K562 (cell line): Measurements from ENCODE around the gene CACNA2D4. TPM values are rescaled to one million over a fixed set of nuclear protein-coding genes. Genes with fewer than 3 reads are reported as not detected.

ENCODE experiments used
- ATAC-seq: fragments of 200-7000 bp; cut with Tn5 transposase; 3 replicates; pipeline ENCODE4 v1.9.1; 2020; ENCODE audit warnings: moderate library complexity
- BruUV-seq: library from RNA; stranded (reverse); fragments of 400-500 nt; replicated peaks from 2 replicates; lab custom pipeline; 2021; lab: Mats Ljungman, UMichigan
- CTCF ChIA-PET: fragments of 300-600 bp; formaldehyde crosslinking; extraction: SDS; loops from one replicate; lab custom pipeline; 2021; ENCODE audit warnings: low intra/inter-chr PET ratio; lab: Yijun Ruan, JAX
- POLR2A ChIA-PET: fragments of 300-600, 350-650 bp; sonication (Branson Sonifier 250); formaldehyde crosslinking; extraction: SDS; loops from one replicate; lab custom pipeline; 2021; ENCODE audit warnings: antibody characterized with exemption, inconsistent platforms; lab: Yijun Ruan, JAX
- DNase-seq, 4 experiments: peaks; one replicate each; pipeline versions ENCODE4 v3.0.0 to v3.0.0-alpha.2; 2011 to 2018; ENCODE audit warnings: low spot score in 3 of 4, mixed read lengths in 3 of 4; ENCODE audit errors: extremely low read depth in 1 of 4
- FAIRE-seq: peaks from 2 replicates; lab custom pipeline; 2011; peaks lifted over from hg19 to GRCh38; lab: Jason Lieb, UNC
- H2AFZ ChIP-seq: 2 replicates; pipeline ENCODE4 v1.6.0; 2011; ENCODE audit warnings: low read depth, low read length, control low read depth, inconsistent platforms
- H3K27ac ChIP-seq: fragments of 200-600 bp; 3 replicates; pipeline ENCODE4 v1.8.0; 2011; ENCODE audit warnings: low read depth, mild to moderate bottlenecking, control low read depth, inconsistent platforms, low read length, moderate library complexity, mixed read lengths; ENCODE audit errors: extremely low read depth
- H3K27me3 ChIP-seq, 2 experiments: fragments of 300-600 bp in 1 of 2; 2 replicates in 1 of 2; 3 replicates in 1 of 2; pipeline versions ENCODE4 v1.6.0 to v1.8.0; 2011; ENCODE audit warnings: inconsistent platforms in 2 of 2, low read length in 2 of 2, mild to moderate bottlenecking in 1 of 2, mixed read lengths in 1 of 2, moderate library complexity in 1 of 2; ENCODE audit not compliant: control insufficient read depth in 2 of 2, insufficient read depth in 2 of 2
- H3K36me3 ChIP-seq: fragments of 300-600 bp; 3 replicates; pipeline ENCODE4 v1.8.0; 2011; ENCODE audit warnings: mild to moderate bottlenecking, low read length, inconsistent platforms; ENCODE audit not compliant: control insufficient read depth, insufficient read depth
- H3K4me1 ChIP-seq, 2 experiments: fragments of 200-600 bp in 1 of 2; replicated peaks in 1 of 2; 2 replicates in 1 of 2; 3 replicates in 1 of 2; pipeline versions ENCODE4 v1.5.1 to v1.8.0; 2011; ENCODE audit warnings: inconsistent platforms in 2 of 2, low read length in 2 of 2, mild to moderate bottlenecking in 1 of 2, mixed read lengths in 1 of 2, moderate library complexity in 1 of 2; ENCODE audit not compliant: control insufficient read depth in 2 of 2, insufficient read depth in 2 of 2
- H3K4me2 ChIP-seq: 2 replicates; pipeline ENCODE4 v1.6.1; 2011; ENCODE audit warnings: low read length, control low read depth, inconsistent platforms, mixed read lengths; ENCODE audit not compliant: insufficient read depth
- H3K4me3 ChIP-seq: fragments of 200-600 bp; sonication (generic), shearing (Covaris generic); 2 replicates; pipeline ENCODE4 v1.5.1; 2016; ENCODE audit warnings: control low read depth, inconsistent platforms
- H3K79me2 ChIP-seq: fragments of 200-600 bp; 3 replicates; pipeline ENCODE4 v1.8.0; 2011; ENCODE audit warnings: low read length, inconsistent platforms; ENCODE audit not compliant: control insufficient read depth, insufficient read depth
- H3K9ac ChIP-seq, 2 experiments: 2 replicates each; pipeline versions ENCODE4 v1.6.0 to v1.6.1; 2011; ENCODE audit warnings: low read depth in 2 of 2, low read length in 2 of 2, control low read depth in 1 of 2, inconsistent platforms in 1 of 2, mild to moderate bottlenecking in 1 of 2, mixed read lengths in 1 of 2; ENCODE audit not compliant: insufficient read depth in 1 of 2
- H3K9me1 ChIP-seq: one replicate; pipeline ENCODE4 v1.6.0; 2011; ENCODE audit warnings: inconsistent platforms, mild to moderate bottlenecking, low read length, moderate library complexity; ENCODE audit not compliant: control insufficient read depth, insufficient read depth
- H3K9me3 ChIP-seq: replicated peaks from 2 replicates; pipeline ENCODE4 v1.5.1; 2011; ENCODE audit warnings: low read depth, low read length, inconsistent platforms; ENCODE audit not compliant: control insufficient read depth, insufficient read depth
- H4K20me1 ChIP-seq: replicated peaks from 2 replicates; pipeline ENCODE4 v1.6.1; 2011; ENCODE audit warnings: low read length, inconsistent platforms, mixed read lengths; ENCODE audit not compliant: control insufficient read depth, insufficient read depth
- DMBX1 ChIP-seq: fragments of 250-450 bp; sonication (Bioruptor Pico); IDR thresholded peaks from 2 replicates; pipeline ENCODE4 v1.8.0; 2022; ENCODE audit warnings: inconsistent platforms, mild to moderate bottlenecking, moderate library complexity, borderline replicate concordance
- MEF2A ChIP-seq: IDR thresholded peaks from 2 replicates; pipeline ENCODE4 v1.6.1; 2011; ENCODE audit warnings: low read depth, mild to moderate bottlenecking, low read length, moderate library complexity; ENCODE audit not compliant: control insufficient read depth
- SETDB1 ChIP-seq: IDR thresholded peaks from one replicate; pipeline ENCODE4 v1.6.1; 2012; ENCODE audit warnings: low read length, control low read depth, inconsistent platforms
- TCF7 ChIP-seq: sonication (generic); IDR thresholded peaks from 2 replicates; pipeline ENCODE4 v1.6.1; 2016; ENCODE audit warnings: antibody characterized with exemption, borderline replicate concordance
- WGBS: fragments of 100-300 bp; shearing (Covaris generic); methylation state at CpG from one replicate; pipeline ENCODE4 v1.1.6; 2016; ENCODE audit warnings: low coverage, mixed read lengths; ENCODE audit not compliant: insufficient coverage; ENCODE audit errors: missing lambda C conversion rate; 5-methylcytosine and 5-hydroxymethylcytosine counted together
- in situ Hi-C: fragments of 300-500 bp; cut with MboI; formaldehyde crosslinking; loops from 4 replicates; pipeline ENCODE4 v1.15.0; 2018; ENCODE audit warnings: inconsistent platforms, mixed read lengths
- intact Hi-C: fragments of 100-400 bp; cut with micrococcal nuclease; formaldehyde crosslinking; loops from 2 replicates; pipeline ENCODE4 v1.14.2; 2022
- polyA plus RNA-seq, 8 experiments: library from polyadenylated mRNA; depleted of rRNA in 4 of 8; stranded (reverse) in 5 of 8; unstranded in 3 of 8; fragments of >200 nt; fragmentation: Nextera tagmentation in 2 of 8; fragmentation: Illumina TruSeq in 1 of 8; extraction: Ambion mirVana in 2 of 8; extraction: Trizol in 1 of 8; gene quantifications; 2 replicates each; pipeline versions ENCODE4 v1.2.1 to v1.2.3, GENCODE V29; 2011 to 2014; ENCODE audit warnings: inconsistent platforms in 1 of 8, missing spikeins in 1 of 8
- total RNA-seq, 7 experiments: library from RNA; depleted of rRNA in 6 of 7; stranded (reverse); fragments of >200 nt in 6 of 7; fragmentation: Illumina TruSeq in 2 of 7; extraction: Trizol in 2 of 7; gene quantifications; 2 replicates each; pipeline versions ENCODE4 v1.2.1 to v1.2.3, GENCODE V29; 2011 to 2021; ENCODE audit warnings: low replicate concordance in 1 of 7
- TF ChIP-seq, protein P1 (sequence below), 2 experiments: fragments of 450-650 bp; IDR thresholded peaks; 2 replicates each; pipeline ENCODE4 v1.6.1; 2016; ENCODE audit warnings: mild to moderate bottlenecking in 2 of 2, borderline replicate concordance in 1 of 2, low read depth in 1 of 2, moderate library complexity in 1 of 2

Gene CACNA2D4
- total and polyA plus RNA-seq, 9 of the 15 experiments (the other 6 are each of a cell fraction or from before 2014, with no cell fraction given): 0.04 to 0.69 (median 0.40) TPM; not detected in 3

DNA sequence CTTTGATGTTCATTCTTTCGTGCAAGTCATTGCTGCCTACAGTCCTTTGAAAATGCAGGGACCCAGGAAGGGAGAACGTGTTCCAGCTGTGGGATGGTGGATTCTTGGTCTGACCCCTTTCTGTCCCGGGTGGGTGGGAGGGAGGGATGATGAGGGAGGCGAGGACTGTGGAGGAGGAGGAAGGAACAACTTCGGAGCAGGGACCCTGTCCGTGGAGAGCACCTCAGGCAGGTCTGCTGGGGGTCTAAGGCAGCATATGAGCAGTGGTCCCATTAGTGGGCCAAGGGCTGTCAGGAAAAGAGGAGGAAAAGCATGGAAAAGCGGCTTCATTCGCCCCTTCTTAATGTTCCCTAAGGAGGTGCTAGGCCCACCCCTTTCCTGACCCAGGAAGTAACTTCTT, 36.0 kb downstream of the CACNA2D4 start:
- CTCF ChIA-PET: no interaction called here
- H2AFZ ChIP-seq: no peak overlapping the region
- BruUV-seq: no TSS peak
- H3K4me2 ChIP-seq: no peak overlapping the region
- no peaks in the 10 kb centered on the region for H3K79me2 ChIP-seq
- H3K4me3 ChIP-seq: no peak overlapping the region
- WGBS: 18% methylated on average over 3 of the region's 8 CpGs
- in situ Hi-C loops: no loop called here
- TF ChIP-seq SETDB1: no peak
- TF ChIP-seq DMBX1 (CRISPR knock-in tag): no peak
- TF ChIP-seq, protein P1, sequence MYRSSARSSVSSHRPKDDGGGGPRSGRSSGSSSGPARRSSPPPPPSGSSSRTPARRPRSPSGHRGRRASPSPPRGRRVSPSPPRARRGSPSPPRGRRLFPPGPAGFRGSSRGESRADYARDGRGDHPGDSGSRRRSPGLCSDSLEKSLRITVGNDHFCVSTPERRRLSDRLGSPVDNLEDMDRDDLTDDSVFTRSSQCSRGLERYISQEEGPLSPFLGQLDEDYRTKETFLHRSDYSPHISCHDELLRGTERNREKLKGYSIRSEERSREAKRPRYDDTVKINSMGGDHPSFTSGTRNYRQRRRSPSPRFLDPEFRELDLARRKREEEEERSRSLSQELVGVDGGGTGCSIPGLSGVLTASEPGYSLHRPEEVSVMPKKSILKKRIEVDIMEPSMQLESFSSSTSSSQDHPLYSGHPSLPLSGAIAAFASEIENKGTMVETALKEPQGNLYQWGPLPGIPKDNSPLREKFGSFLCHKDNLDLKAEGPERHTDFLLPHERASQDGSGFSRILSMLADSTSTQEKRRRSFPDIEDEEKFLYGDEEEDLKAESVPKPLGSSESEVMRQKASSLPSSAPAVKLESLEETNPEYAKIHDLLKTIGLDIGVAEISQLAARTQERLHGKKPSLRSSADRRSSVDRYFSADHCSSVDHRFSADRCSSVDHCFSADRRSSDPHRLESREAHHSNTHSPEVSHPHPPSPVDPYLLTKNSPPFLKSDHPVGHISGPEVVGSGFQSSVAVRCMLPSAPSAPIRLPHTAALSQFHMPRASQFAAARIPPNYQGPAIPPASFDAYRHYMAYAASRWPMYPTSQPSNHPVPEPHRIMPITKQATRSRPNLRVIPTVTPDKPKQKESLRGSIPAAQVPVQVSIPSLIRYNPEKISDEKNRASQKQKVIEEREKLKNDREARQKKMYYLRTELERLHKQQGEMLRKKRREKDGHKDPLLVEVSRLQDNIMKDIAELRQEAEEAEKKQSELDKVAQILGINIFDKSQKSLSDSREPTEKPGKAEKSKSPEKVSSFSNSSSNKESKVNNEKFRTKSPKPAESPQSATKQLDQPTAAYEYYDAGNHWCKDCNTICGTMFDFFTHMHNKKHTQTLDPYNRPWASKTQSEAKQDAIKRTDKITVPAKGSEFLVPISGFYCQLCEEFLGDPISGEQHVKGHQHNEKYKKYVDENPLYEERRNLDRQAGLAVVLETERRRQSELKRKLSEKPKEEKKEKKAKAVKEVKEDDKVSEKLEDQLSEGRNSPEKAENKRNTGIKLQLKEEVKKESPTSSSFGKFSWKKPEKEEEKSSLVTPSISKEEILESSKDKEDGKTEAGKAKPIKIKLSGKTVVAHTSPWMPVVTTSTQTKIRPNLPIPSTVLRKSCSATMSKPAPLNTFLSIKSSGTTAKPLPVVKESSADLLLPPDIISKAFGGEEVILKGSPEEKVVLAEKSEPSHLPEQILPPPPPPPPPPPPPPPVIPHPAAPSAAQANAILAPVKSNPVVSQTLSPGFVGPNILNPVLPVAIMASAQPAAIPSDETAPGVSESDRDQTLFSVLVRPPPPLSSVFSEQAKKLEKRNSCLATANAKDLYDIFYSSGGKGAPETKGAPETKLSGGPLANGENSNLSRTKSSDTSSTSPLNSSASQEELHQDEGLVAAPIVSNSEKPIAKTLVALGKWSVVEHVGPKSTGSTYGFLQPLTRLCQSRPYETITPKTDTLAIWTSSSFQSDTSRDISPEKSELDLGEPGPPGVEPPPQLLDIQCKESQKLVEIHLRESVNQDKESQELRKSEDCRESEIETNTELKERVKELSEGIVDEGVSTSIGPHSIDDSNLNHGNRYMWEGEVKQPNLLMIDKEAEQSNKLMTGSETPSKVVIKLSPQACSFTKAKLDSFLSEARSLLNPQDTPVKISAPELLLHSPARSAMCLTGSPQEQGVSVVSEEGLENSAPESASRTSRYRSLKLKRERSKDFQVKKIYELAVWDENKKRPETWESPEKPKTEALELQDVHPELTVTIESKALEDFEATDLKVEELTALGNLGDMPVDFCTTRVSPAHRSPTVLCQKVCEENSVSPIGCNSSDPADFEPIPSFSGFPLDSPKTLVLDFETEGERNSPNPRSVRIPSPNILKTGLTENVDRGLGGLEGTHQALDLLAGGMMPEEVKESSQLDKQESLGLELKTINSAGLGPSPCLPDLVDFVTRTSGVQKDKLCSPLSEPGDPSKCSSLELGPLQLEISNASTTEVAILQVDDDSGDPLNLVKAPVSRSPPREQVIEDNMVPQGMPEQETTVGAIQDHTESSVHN (IDR thresholded peaks at IDR 0.05; ENCODE audit: borderline replicate concordance in 1 of 2, low read depth in 1 of 2): no peak
- no peak for TF ChIP-seq TCF7
- TF ChIP-seq MEF2A: no peak
- H3K27me3 ChIP-seq: peaks cover 0 to 35% of the 10 kb centered on the region in 2 experiments; a peak in 3 of 5 replicates
- ATAC-seq (no peak), DNase-seq (no peak), FAIRE-seq (no peak)
- intact Hi-C loops: no loop called here
- no peaks in the 10 kb centered on the region for H3K9me1 ChIP-seq
- H3K9ac ChIP-seq: no peak overlapping the region
- H3K27ac ChIP-seq: no peak overlapping the region
- no peaks in the 10 kb centered on the region for H3K9me3 ChIP-seq
- H3K4me1 ChIP-seq: peaks cover 8 to 12% of the 10 kb centered on the region in 2 experiments; a peak in 4 of 5 replicates
- H4K20me1 ChIP-seq: no peaks in the 10 kb centered on the region
- POLR2A ChIA-PET: interaction anchor here (0.6 kb wide), 1 partner anchor 16 kb away, joined by 3 read pairs; no protein-coding TSS in a partner anchor
- H3K36me3 ChIP-seq: no peaks in the 10 kb centered on the region
